K562 (cell line): ENCODE measurements around the gene CAPN7. TPM values are rescaled to one million over a fixed set of nuclear protein-coding genes. Genes with fewer than 3 reads are reported as not detected.

ENCODE experiments used
- ATF3 ChIP-seq, 2 experiments: fragments of 450-650 bp in 1 of 2; sonication (generic) in 1 of 2; formaldehyde crosslinking in 1 of 2; IDR thresholded peaks in 1 of 2; conservative IDR thresholded peaks in 1 of 2; 2 replicates each; pipeline versions ENCODE4 v1.6.1 to v1.8.1; 2016 to 2023; ENCODE audit warnings: mild to moderate bottlenecking in 2 of 2, moderate library complexity in 2 of 2, inconsistent platforms in 1 of 2, missing genetic modification reagents in 1 of 2
- DEAF1 ChIP-seq: fragments of 450-650 bp; formaldehyde crosslinking; IDR thresholded peaks from 2 replicates; pipeline ENCODE4 v1.4.0; 2020; ENCODE audit warnings: mild to moderate bottlenecking, moderate library complexity
- EP300 ChIP-seq: IDR thresholded peaks from 2 replicates; pipeline ENCODE4 v1.6.1; 2012; ENCODE audit warnings: low read length, improper control_type of control experiment
- FOXP4 ChIP-seq: sonication (generic); formaldehyde crosslinking; IDR thresholded peaks from 2 replicates; pipeline ENCODE4 v1.8.0; 2022; ENCODE audit warnings: mild to moderate bottlenecking, missing genetic modification reagents, borderline replicate concordance
- JUND ChIP-seq, 2 experiments: IDR thresholded peaks; 2 replicates in 1 of 2; 3 replicates in 1 of 2; pipeline ENCODE4 v1.6.1; 2011; ENCODE audit warnings: borderline replicate concordance in 2 of 2, low read depth in 2 of 2, low read length in 2 of 2, improper control_type of control experiment in 1 of 2, missing biosample characterization in 1 of 2, missing genetic modification characterization in 1 of 2, missing genetic modification reagents in 1 of 2
- KDM1A ChIP-seq, 2 experiments: fragments of 450-650 bp; IDR thresholded peaks; 2 replicates each; pipeline ENCODE4 v1.6.1; 2016; ENCODE audit warnings: mild to moderate bottlenecking in 2 of 2
- PKNOX1 ChIP-seq: fragments of 450-650 bp; IDR thresholded peaks from 2 replicates; pipeline ENCODE4 v1.6.1; 2016
- POLR2AphosphoS5 ChIP-seq: IDR thresholded peaks from 2 replicates; pipeline ENCODE4 v1.6.1; 2011; ENCODE audit warnings: mild to moderate bottlenecking, low read depth, low read length, moderate library complexity; ENCODE audit not compliant: control insufficient read depth, insufficient read depth
- RNF2 ChIP-seq: sonication (generic); IDR thresholded peaks from 2 replicates; pipeline ENCODE4 v1.6.1; 2016
- SOX6 ChIP-seq: fragments of 450-650 bp; IDR thresholded peaks from 2 replicates; pipeline ENCODE4 v1.6.1; 2014; ENCODE audit warnings: mild to moderate bottlenecking
- SP1 ChIP-seq: sonication (generic); formaldehyde crosslinking; IDR thresholded peaks from 2 replicates; pipeline ENCODE4 v1.8.1; 2022; ENCODE audit warnings: mild to moderate bottlenecking, missing genetic modification reagents
- ZKSCAN1 ChIP-seq: fragments of 150-350 bp; IDR thresholded peaks from 2 replicates; pipeline ENCODE4 v1.6.1; 2016; ENCODE audit warnings: low read depth, low read length
- ZNF124 ChIP-seq: sonication (generic); formaldehyde crosslinking; IDR thresholded peaks from 2 replicates; pipeline ENCODE4 v1.8.1; 2022; ENCODE audit warnings: missing genetic modification reagents
- ZNF224 ChIP-seq: sonication (generic); formaldehyde crosslinking; IDR thresholded peaks from 2 replicates; pipeline ENCODE4 v1.8.0; 2022; ENCODE audit warnings: mild to moderate bottlenecking, missing genetic modification reagents
- ZNF583 ChIP-seq: fragments of 250-450 bp; sonication (Bioruptor Pico); IDR thresholded peaks from 2 replicates; pipeline ENCODE4 v1.4.0; 2020
- ZSCAN29 ChIP-seq: fragments of 450-650 bp; IDR thresholded peaks from 2 replicates; pipeline ENCODE4 v1.6.1; 2017
- polyA plus RNA-seq, 8 experiments: library from polyadenylated mRNA; depleted of rRNA in 4 of 8; stranded (reverse) in 5 of 8; unstranded in 3 of 8; fragments of >200 nt; fragmentation: Nextera tagmentation in 2 of 8; fragmentation: Illumina TruSeq in 1 of 8; extraction: Ambion mirVana in 2 of 8; extraction: Trizol in 1 of 8; gene quantifications; 2 replicates each; pipeline versions ENCODE4 v1.2.1 to v1.2.3, GENCODE V29; 2011 to 2014; ENCODE audit warnings: inconsistent platforms in 1 of 8, missing spikeins in 1 of 8
- total RNA-seq, 7 experiments: library from RNA; depleted of rRNA in 6 of 7; stranded (reverse); fragments of >200 nt in 6 of 7; fragmentation: Illumina TruSeq in 2 of 7; extraction: Trizol in 2 of 7; gene quantifications; 2 replicates each; pipeline versions ENCODE4 v1.2.1 to v1.2.3, GENCODE V29; 2011 to 2021; ENCODE audit warnings: low replicate concordance in 1 of 7

CAPN7 gene
- total and polyA plus RNA-seq, 9 of the 15 experiments (the other 6 are each of a cell fraction or from before 2014, with no cell fraction given) = 6.5 to 42.7 (median 32.7) TPM

- TF ChIP-seq JUND (IDR thresholded peaks at IDR 0.05; ENCODE audit: borderline replicate concordance, low read depth, low read length) (peak; percentile 100), JUND (tag; IDR thresholded peaks at IDR 0.05; ENCODE audit: borderline replicate concordance, low read depth, low read length) (peak; percentile 100), ZKSCAN1 (0 out of 2 replicates have a peak, but pooled peaks have one; percentile 16), EP300 (peak; percentile 89), ZSCAN29 (no peak), DEAF1 (peak; percentile 45), SP1 (CRISPR knock-in tag) (peak; percentile 72; the same call in 1 of the 2 replicates), ZNF124 (CRISPR knock-in tag) (no peak), RNF2 (peak; percentile 96), SOX6 (peak; percentile 73), KDM1A (IDR thresholded peaks at IDR 0.05) (peak; percentile 81 to 92), ATF3 (IDR thresholded peaks at IDR 0.05) (peak; percentile 100), ATF3 (CRISPR knock-in tag; conservative IDR thresholded peaks at IDR 0.05) (peak; percentile 99), POLR2AphosphoS5 (peak; percentile 58; the same call in 1 of the 2 replicates), PKNOX1 (peak; percentile 90), FOXP4 (0 out of 2 replicates have a peak, but pooled peaks have one; percentile 45), ZNF224 (0 out of 2 replicates have a peak, but pooled peaks have one; percentile 55), ZNF583 (CRISPR knock-in tag) (peak; percentile 51; the same call in 1 of the 2 replicates)
Measured at GRCh38 chr3:15269091-15269989, 63.3 kb downstream of the CAPN7 start (continued).
